IPS-11a (cell line): Measurements from ENCODE around the gene ZSCAN1.
A peak's percentile ranks its signal among the peaks of the same experiment; 100 is the strongest.

Source experiments
- H3K4me3 ChIP-seq: one replicate; pipeline ENCODE4 v1.5.1; 2013; ENCODE audit warnings: low read depth, low read length, control low read depth

The ZSCAN1 gene

DNA sequence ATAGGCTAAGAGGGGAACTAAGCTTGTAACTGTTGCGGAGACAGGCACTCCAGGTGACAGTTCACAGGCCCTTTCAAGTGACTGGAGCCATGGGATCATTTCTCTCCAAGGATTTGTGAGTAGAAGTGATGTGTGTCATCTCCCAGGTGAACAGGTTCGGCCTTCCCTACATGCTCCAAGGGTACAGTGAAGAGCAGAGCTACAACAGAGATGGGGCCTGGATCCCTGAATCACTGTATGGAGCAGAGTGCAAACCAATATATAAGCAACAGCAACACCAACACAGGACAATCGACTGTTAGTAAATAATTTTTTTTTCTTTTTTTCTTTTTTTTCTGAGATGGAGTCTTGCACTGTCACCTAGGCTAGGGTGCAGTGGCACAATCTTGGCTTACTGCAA, 49.2 kb downstream of the ZSCAN1 start:
- H3K4me3 ChIP-seq = no peak overlapping the region

GRCh38 chr19:58084596-58085347, 50.9 kb downstream of the ZSCAN1 start:
- H3K4me3 ChIP-seq = no peak overlapping the region

- H3K4me3 ChIP-seq = no peak overlapping the region
Observed at GRCh38 chr19:58085348-58085875, 51.6 kb downstream of the ZSCAN1 start.

DNA sequence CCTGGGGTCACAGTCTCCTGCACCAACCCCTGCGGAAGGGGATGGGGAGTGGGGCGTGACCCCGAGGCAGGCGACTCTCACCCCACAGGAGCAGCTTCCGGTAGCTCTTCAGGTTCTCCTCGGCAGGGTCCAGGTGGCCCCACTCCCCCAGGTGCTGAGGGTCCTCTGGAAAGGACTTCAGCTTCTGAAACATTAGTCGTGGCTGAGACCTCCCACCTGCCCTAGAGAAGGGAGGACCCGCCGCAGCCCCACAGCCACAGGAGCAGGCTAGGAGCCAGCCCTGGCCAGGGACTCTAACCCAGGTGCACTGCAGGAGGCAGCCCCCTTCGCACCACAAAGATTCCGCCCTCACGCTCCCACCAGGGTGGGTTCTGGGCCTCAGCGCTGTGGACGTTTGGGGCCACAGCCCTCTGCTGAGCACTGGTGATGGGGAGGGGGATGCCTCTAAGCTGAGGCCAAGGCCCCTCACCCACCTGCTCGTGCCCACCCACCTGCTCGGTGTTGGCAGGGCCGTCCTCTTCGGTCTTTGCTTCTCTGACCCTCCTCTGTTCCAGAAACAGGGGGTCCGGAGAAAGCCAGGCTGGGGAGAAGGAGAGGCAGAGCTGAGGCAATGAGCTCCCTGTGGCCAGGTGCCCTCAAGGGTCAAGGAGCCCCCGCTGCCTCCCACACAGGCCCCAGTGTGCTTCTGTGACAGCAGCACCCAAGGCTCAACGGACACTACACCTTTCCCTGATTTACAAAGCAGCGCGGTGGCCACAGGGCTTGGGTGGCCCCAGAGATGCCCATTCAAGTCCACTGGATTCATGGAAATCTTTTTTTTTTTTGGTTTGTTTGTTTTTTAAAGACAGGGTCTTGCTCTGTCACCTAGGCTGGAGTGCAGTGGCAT, 53.2 kb downstream of the ZSCAN1 start:
- no peak overlapping the region for H3K4me3 ChIP-seq

DNA sequence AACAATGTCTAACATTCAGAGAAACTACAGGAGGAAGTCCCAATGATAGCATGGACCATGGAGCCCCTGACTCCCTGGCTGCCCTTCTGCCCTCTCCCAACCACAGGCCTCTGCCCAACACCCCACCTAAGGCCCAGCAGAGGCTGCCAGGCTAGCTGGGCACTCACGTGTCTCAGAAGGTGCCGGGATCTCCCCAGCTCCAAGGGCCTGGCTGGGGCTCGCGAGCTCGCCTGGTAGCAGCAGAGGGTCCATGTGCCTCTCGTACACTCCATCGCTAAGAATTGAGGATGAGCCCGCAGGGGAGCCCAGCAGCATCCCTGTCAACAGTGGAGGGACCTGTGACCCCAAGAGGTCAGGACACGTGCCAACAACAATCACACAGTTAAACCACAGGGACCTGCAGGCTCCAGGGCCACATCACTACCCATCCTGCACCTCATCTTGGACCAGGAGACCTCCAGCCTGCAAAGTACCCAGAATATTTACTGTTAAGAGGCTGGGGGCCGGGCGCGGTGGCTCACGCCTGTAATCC, 54.8 kb downstream of the ZSCAN1 start:
- H3K4me3 ChIP-seq = no peak overlapping the region

- no peak overlapping the region for H3K4me3 ChIP-seq
Observed at GRCh38 chr19:58089846-58090245, 56.0 kb downstream of the ZSCAN1 start.

GRCh38 chr19:58091251-58091995, 57.6 kb downstream of the ZSCAN1 start:
- no peak overlapping the region for H3K4me3 ChIP-seq

GRCh38 chr19:58093071-58093470, 59.2 kb downstream of the ZSCAN1 start:
- H3K4me3 ChIP-seq = no peak overlapping the region

DNA sequence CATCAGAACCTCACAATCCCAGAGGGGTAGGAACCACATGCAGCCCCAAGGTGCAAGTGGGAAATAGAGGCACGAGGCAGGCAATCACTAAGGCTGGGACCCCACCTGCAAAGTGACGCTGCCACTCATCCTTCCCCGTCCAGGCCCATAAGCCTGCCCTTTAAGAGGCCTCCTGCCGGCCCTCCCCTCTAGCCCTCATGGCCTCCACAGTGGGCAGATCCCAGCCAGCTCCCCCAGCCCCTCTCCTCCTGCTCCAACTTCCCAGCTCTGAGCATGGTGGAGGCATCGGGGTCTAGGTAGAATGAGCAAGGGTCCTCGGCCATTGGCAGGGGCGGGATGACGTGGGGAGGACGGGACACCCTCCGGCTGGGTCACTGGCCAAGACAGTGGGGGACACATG, 61.5 kb downstream of the ZSCAN1 start:
- H3K4me3 ChIP-seq = no peak overlapping the region

DNA sequence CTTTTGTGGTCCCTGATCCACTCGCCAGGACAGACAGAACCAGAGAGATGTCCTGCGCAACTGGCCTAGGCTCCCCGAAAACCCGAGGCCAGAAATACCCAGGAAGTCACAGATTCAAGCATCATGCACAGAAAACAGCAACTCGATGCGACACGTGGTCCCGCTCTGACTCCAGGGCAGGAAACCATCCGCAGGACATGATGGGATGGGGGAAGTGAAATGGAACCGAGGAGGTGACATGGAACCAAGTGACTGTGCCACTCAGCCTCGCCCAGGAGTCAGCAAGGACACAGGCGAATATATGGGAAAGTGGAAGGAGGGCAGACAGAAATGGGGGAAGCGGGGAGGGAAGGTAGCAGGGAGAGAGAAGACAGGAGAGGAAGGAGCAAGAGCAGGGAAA, 63.1 kb downstream of the ZSCAN1 start:
- H3K4me3 ChIP-seq = no peak overlapping the region

DNA sequence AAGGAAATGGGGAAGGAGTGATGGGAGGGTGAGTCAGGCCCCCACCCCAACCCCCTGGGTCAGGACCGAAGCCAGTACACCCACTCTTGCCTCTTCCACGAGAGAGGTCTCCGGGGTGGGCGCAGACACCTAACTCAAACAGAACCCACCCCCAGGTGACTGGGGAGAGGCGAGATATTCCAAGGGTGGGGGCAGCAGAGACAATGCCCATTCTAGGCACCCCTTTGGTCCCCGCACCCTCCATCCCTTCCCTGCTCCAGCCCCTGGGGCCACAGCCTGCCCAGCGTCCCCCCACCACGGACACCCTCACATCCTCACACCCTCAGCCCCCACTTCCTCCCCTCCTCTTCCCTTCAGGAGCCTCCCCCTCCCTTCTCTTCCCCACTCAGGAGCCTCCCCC, 63.5 kb downstream of the ZSCAN1 start:
- H3K4me3 ChIP-seq = peak overlapping the region; percentile 84

- peak within 1 kb of the TSS; percentile 84 for H3K4me3 ChIP-seq
Observed at GRCh38 chr19:58097781-58098681, 64.2 kb downstream of the ZSCAN1 start, which contains the start of gene ZSCAN18. Gene ZSCAN18, minus strand, starts transcription at chr19:58098231. Its CDS starts 7,964 bp downstream, at chr19:58090267.

DNA sequence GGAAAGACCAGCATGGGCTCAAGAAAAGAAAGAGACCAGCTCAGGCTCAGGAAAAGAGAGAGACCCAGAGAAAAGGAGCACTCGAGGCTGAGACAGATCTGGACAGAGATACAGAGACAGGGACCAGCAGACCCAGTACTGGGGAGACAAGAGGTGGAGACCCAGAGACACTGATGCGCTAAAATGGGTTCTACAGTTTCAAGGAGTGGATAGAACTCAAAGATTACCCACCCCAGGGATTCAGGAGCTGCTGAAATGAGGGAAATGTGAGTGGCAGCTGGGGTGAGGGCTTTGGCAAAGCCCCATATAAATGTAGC, 64.8 kb downstream of the ZSCAN1 start:
- peak overlapping the region; percentile 35 for H3K4me3 ChIP-seq
